IMR-90 (cell line): ENCODE results near the gene TSPAN4. TPM values are rescaled to one million over a fixed set of nuclear protein-coding genes. Genes with fewer than 3 reads are reported as not detected.

Experiments
- ATAC-seq: fragments of 200-7000 bp; cut with Tn5 transposase; 2 replicates; pipeline ENCODE4 v1.9.1; 2020; ENCODE audit warnings: low read depth, mild to moderate bottlenecking, moderate library complexity
- BruUV-seq: library from RNA; stranded (reverse); fragments of 400-500 nt; replicated peaks from 2 replicates; lab custom pipeline; 2021; lab: Mats Ljungman, UMichigan
- CTCF ChIA-PET: fragments of 300-600 bp; formaldehyde crosslinking; extraction: SDS; loops from one replicate; lab custom pipeline; 2021; ENCODE audit warnings: antibody characterized with exemption; lab: Yijun Ruan, JAX
- POLR2A ChIA-PET: fragments of 300-600 bp; sonication (Branson Sonifier 250); formaldehyde crosslinking; loops from one replicate; lab custom pipeline; 2022; ENCODE audit warnings: antibody characterized with exemption; ENCODE audit not compliant: unreplicated experiment; lab: Charles Lee
- DNase-seq: peaks from one replicate; pipeline ENCODE4 v3.0.0; 2013
- H2AFZ ChIP-seq: replicated peaks from 2 replicates; pipeline ENCODE3; 2013; ENCODE audit warnings: low read length, mild to moderate bottlenecking; ENCODE audit not compliant: poor library complexity
- H2AK5ac ChIP-seq: 2 replicates; pipeline ENCODE4 v1.6.1; 2013; ENCODE audit warnings: low read depth, low read length, inconsistent platforms
- H2AK9ac ChIP-seq: replicated peaks from 2 replicates; pipeline ENCODE3; 2013; ENCODE audit warnings: mild to moderate bottlenecking, low read depth, low read length, moderate library complexity; ENCODE audit not compliant: poor library complexity
- H2BK120ac ChIP-seq: 2 replicates; pipeline ENCODE4 v1.6.1; 2013; ENCODE audit warnings: low read depth, low read length, inconsistent platforms
- H2BK15ac ChIP-seq: 3 replicates; pipeline ENCODE4 v1.6.1; 2013; ENCODE audit warnings: low read depth, low read length, inconsistent platforms
- H2BK20ac ChIP-seq: 2 replicates; pipeline ENCODE4 v1.6.1; 2013; ENCODE audit warnings: low read depth, mild to moderate bottlenecking, inconsistent platforms, low read length, moderate library complexity
- H2BK5ac ChIP-seq: 2 replicates; pipeline ENCODE4 v1.6.1; 2013; ENCODE audit warnings: mild to moderate bottlenecking, low read depth, low read length, inconsistent platforms; ENCODE audit not compliant: poor library complexity, severe bottlenecking
- H3K14ac ChIP-seq: replicated peaks from 2 replicates; pipeline ENCODE4 v1.6.1; 2013; ENCODE audit warnings: low read depth, low read length, inconsistent platforms
- H3K18ac ChIP-seq: 2 replicates; pipeline ENCODE4 v1.6.1; 2013; ENCODE audit warnings: low read depth, low read length, control low read depth
- H3K23ac ChIP-seq: 2 replicates; pipeline ENCODE4 v1.6.1; 2013; ENCODE audit warnings: low read depth, low read length, inconsistent platforms
- H3K27ac ChIP-seq: 2 replicates; pipeline ENCODE4 v1.5.1; 2013; ENCODE audit warnings: mild to moderate bottlenecking, control low read depth, low read length; ENCODE audit not compliant: insufficient read depth
- H3K27me3 ChIP-seq: 2 replicates; pipeline ENCODE4 v1.6.1; 2013; ENCODE audit warnings: low read length; ENCODE audit not compliant: control insufficient read depth, insufficient read depth
- H3K36me3 ChIP-seq: 2 replicates; pipeline ENCODE4 v1.6.1; 2013; ENCODE audit warnings: low read length, mixed read lengths; ENCODE audit not compliant: control insufficient read depth, insufficient read depth
- H3K4ac ChIP-seq: 2 replicates; pipeline ENCODE4 v1.6.1; 2013; ENCODE audit warnings: low read depth, low read length, inconsistent platforms
- H3K4me1 ChIP-seq: 2 replicates; pipeline ENCODE4 v1.6.1; 2013; ENCODE audit warnings: low read length, mixed read lengths; ENCODE audit not compliant: control insufficient read depth, insufficient read depth
- H3K4me2 ChIP-seq: 2 replicates; pipeline ENCODE4 v1.6.1; 2013; ENCODE audit warnings: low read depth, mild to moderate bottlenecking, control low read depth, low read length, moderate library complexity
- H3K4me3 ChIP-seq: 2 replicates; pipeline ENCODE4 v1.5.1; 2013; ENCODE audit warnings: low read depth, mild to moderate bottlenecking, control low read depth, low read length, moderate library complexity; ENCODE audit not compliant: insufficient read depth
- H3K56ac ChIP-seq: 2 replicates; pipeline ENCODE4 v1.6.1; 2013; ENCODE audit warnings: low read length, inconsistent platforms; ENCODE audit not compliant: insufficient read depth; ENCODE audit errors: extremely low read depth
- H3K79me1 ChIP-seq, 2 experiments: 2 replicates each; pipeline ENCODE4 v1.6.1; 2013; ENCODE audit warnings: low read length in 2 of 2, inconsistent platforms in 1 of 2, low read depth in 1 of 2
- H3K9ac ChIP-seq: 2 replicates; pipeline ENCODE4 v1.6.1; 2013; ENCODE audit warnings: low read depth, low read length, control low read depth
- H3K9me1 ChIP-seq: 2 replicates; pipeline ENCODE4 v1.6.1; 2013; ENCODE audit warnings: low read length, inconsistent platforms; ENCODE audit not compliant: insufficient read depth
- H3K9me3 ChIP-seq: 2 replicates; pipeline ENCODE4 v1.6.1; 2013; ENCODE audit warnings: low read length; ENCODE audit not compliant: control insufficient read depth, insufficient read depth
- H4K20me1 ChIP-seq: 2 replicates; pipeline ENCODE4 v1.6.1; 2013; ENCODE audit warnings: low read length, inconsistent platforms; ENCODE audit not compliant: insufficient read depth
- H4K5ac ChIP-seq: 2 replicates; pipeline ENCODE4 v1.6.1; 2013; ENCODE audit warnings: mild to moderate bottlenecking, low read depth, low read length, control low read depth
- H4K8ac ChIP-seq, 2 experiments: 2 replicates each; pipeline ENCODE4 v1.6.1; 2013; ENCODE audit warnings: low read depth in 2 of 2, low read length in 2 of 2, control low read depth in 1 of 2, inconsistent platforms in 1 of 2
- H4K91ac ChIP-seq: 2 replicates; pipeline ENCODE4 v1.6.1; 2013; ENCODE audit warnings: low read depth, low read length, inconsistent platforms; ENCODE audit not compliant: insufficient read depth
- BHLHE40 ChIP-seq: fragments of 150-350 bp; IDR thresholded peaks from 2 replicates; pipeline ENCODE4 v1.6.1; 2016; ENCODE audit warnings: mild to moderate bottlenecking, low read depth, low read length
- CEBPB ChIP-seq: IDR thresholded peaks from 2 replicates; pipeline ENCODE4 v1.6.1; 2012; ENCODE audit warnings: low read depth, low read length, improper control_type of control experiment
- CHD1 ChIP-seq: IDR thresholded peaks from 2 replicates; pipeline ENCODE4 v1.6.1; 2012; ENCODE audit warnings: low read depth, low read length, improper control_type of control experiment
- CTCF ChIP-seq: conservative IDR thresholded peaks from 2 replicates; pipeline ENCODE4 v1.5.1; 2012; ENCODE audit warnings: mild to moderate bottlenecking, low read depth, low read length, improper control_type of control experiment
- ELK1 ChIP-seq: fragments of 150-350 bp; IDR thresholded peaks from 2 replicates; pipeline ENCODE4 v1.6.1; 2016; ENCODE audit warnings: low read depth, mild to moderate bottlenecking, low read length, moderate library complexity, borderline replicate concordance
- FOS ChIP-seq: fragments of 150-350 bp; IDR thresholded peaks from 2 replicates; pipeline ENCODE4 v1.6.1; 2016; ENCODE audit warnings: low read depth, low read length
- MAFK ChIP-seq: IDR thresholded peaks from 2 replicates; pipeline ENCODE4 v1.6.1; 2012; ENCODE audit warnings: low read depth, low read length, improper control_type of control experiment
- MAZ ChIP-seq: IDR thresholded peaks from 2 replicates; pipeline ENCODE4 v1.6.1; 2012; ENCODE audit warnings: low read depth, mild to moderate bottlenecking, low read length, improper control_type of control experiment, moderate library complexity, borderline replicate concordance
- MXI1 ChIP-seq: IDR thresholded peaks from 2 replicates; pipeline ENCODE4 v1.6.1; 2012; ENCODE audit warnings: low read depth, mild to moderate bottlenecking, low read length, moderate library complexity, borderline replicate concordance
- POLR2A ChIP-seq: IDR thresholded peaks from 2 replicates; pipeline ENCODE4 v1.6.1; 2012; ENCODE audit warnings: mild to moderate bottlenecking, low read depth, low read length
- RAD21 ChIP-seq: IDR thresholded peaks from 2 replicates; pipeline ENCODE4 v1.6.1; 2012; ENCODE audit warnings: low read length, improper control_type of control experiment
- RFX5 ChIP-seq: IDR thresholded peaks from 2 replicates; pipeline ENCODE4 v1.8.0; 2012; ENCODE audit warnings: low read depth, mild to moderate bottlenecking, low read length, moderate library complexity
- SMC3 ChIP-seq: fragments of 150-350 bp; IDR thresholded peaks from 2 replicates; pipeline ENCODE4 v1.6.1; 2016; ENCODE audit warnings: low read depth, mild to moderate bottlenecking, antibody characterized with exemption, low read length, moderate library complexity
- USF2 ChIP-seq: fragments of 150-350 bp; IDR thresholded peaks from 2 replicates; pipeline ENCODE4 v1.6.1; 2017; ENCODE audit warnings: mild to moderate bottlenecking, antibody characterized with exemption, low read length, low read depth
- WGBS, 2 experiments: methylation state at CpG; one replicate each; pipeline versions ENCODE4 v1.1.5 to v1.1.7; 2013; ENCODE audit warnings: missing lambda C conversion rate in 2 of 2; ENCODE audit not compliant: insufficient read length in 1 of 2; ENCODE audit errors: extremely low coverage in 2 of 2; 5-methylcytosine and 5-hydroxymethylcytosine counted together
- dilution Hi-C: fragments of 300-500 bp; cut with HindIII; formaldehyde crosslinking; loops from one replicate; pipeline ENCODE4 v1.14.3; 2018; ENCODE audit warnings: low sequenced_read_pairs; ENCODE audit not compliant: unreplicated experiment
- in situ Hi-C: fragments of 300-500 bp; cut with MboI; formaldehyde crosslinking; loops from 3 replicates; pipeline ENCODE4 v1.14.3; 2019; ENCODE audit warnings: low sequenced_read_pairs, inconsistent platforms, mixed read lengths
- intact Hi-C: fragments of 100-400 bp; cut with micrococcal nuclease; formaldehyde crosslinking; loops from 2 replicates; pipeline ENCODE4 v1.10.0; 2022
- polyA plus RNA-seq, 3 experiments: library from polyadenylated mRNA; depleted of rRNA; stranded (reverse); fragments of >200 nt; gene quantifications; 2 replicates each; pipeline ENCODE4 v1.2.3, GENCODE V29; 2012; ENCODE audit warnings: low replicate concordance in 1 of 3
- total RNA-seq: library from RNA; depleted of rRNA; stranded (reverse); fragments of >200 nt; gene quantifications from 2 replicates; pipeline ENCODE4 v1.2.3, GENCODE V29; 2012

TSPAN4 gene
- total and polyA plus RNA-seq, 2 of the 4 experiments (the other 2 are of a cell fraction), result 161 to 293 TPM

- H2BK5ac ChIP-seq, result no peak overlapping the region
- dilution Hi-C loops (no loop called here), intact Hi-C loops (no loop called here), in situ Hi-C loops (no loop called here)
- peaks cover 9% of the 10 kb centered on the region; the same call in 1 of the 2 replicates for H4K20me1 ChIP-seq
- H3K56ac ChIP-seq, result no peak overlapping the region
- no peak overlapping the region for H2AK5ac ChIP-seq
- WGBS, 2 experiments, result 83% methylated on average over 9 of the region's 17 CpGs; no CpG with 5 or more reads in 1 of the 2 experiments
- no peaks in the 10 kb centered on the region for H3K27me3 ChIP-seq
- no peak overlapping the region for H3K23ac ChIP-seq
- no peak overlapping the region for H3K4me2 ChIP-seq
- 0 out of 2 replicates have a peak, but pooled peaks cover 4% of the 10 kb centered on the region for H3K9me1 ChIP-seq
- H4K91ac ChIP-seq, result no peak overlapping the region
- POLR2A ChIA-PET, result no interaction called here
- no peaks in the 10 kb centered on the region for H3K79me1 ChIP-seq
- no peak overlapping the region for H3K4ac ChIP-seq
- H3K27ac ChIP-seq, result no peak overlapping the region
- no peak overlapping the region for H2BK15ac ChIP-seq
- H2AK9ac ChIP-seq, result peak overlapping the region; percentile 70
- ATAC-seq, result no peak
- H2AFZ ChIP-seq, result no peak overlapping the region
- no peak overlapping the region for H3K9ac ChIP-seq
- no peak overlapping the region for H3K14ac ChIP-seq
- H3K18ac ChIP-seq, result no peak overlapping the region
- DNase-seq, result no peak
- H3K4me3 ChIP-seq, result no peak overlapping the region
- no peak overlapping the region for H2BK120ac ChIP-seq
- H3K36me3 ChIP-seq, result peaks cover 33% of the 10 kb centered on the region
- CTCF ChIA-PET, result no interaction called here
- H4K8ac ChIP-seq, result no peak overlapping the region
- TF ChIP-seq FOS (no peak), MAZ (no peak), ELK1 (no peak), CEBPB (no peak), BHLHE40 (no peak), RAD21 (no peak), POLR2A (no peak), MXI1 (no peak), SMC3 (no peak), USF2 (no peak), CHD1 (no peak), CTCF (no peak), RFX5 (no peak), MAFK (no peak)
- no peaks in the 10 kb centered on the region for H3K9me3 ChIP-seq
- H4K5ac ChIP-seq, result no peak overlapping the region
- H3K4me1 ChIP-seq, result no peaks in the 10 kb centered on the region
- BruUV-seq, result no TSS peak
- no peak overlapping the region for H2BK20ac ChIP-seq
Measured at GRCh38 chr11:897253-898142, 54.8 kb downstream of the TSPAN4 start.
